H1 (cell line): Measurements from ENCODE around the gene PCSK4.

Source experiments
- BCL11A ChIP-seq, 2 experiments: IDR thresholded peaks; one replicate each; pipeline ENCODE4 v1.6.1; 2011; ENCODE audit warnings: low read depth in 2 of 2, low read length in 2 of 2, mild to moderate bottlenecking in 2 of 2
- CTCF ChIP-seq, 3 experiments: IDR thresholded peaks; 1 replicate in 2 of 3; 2 replicates in 1 of 3; pipeline versions ENCODE4 v1.5.1 to v1.6.1; 2011; ENCODE audit warnings: low read length in 3 of 3, mild to moderate bottlenecking in 3 of 3, inconsistent platforms in 2 of 3, low read depth in 1 of 3, moderate library complexity in 1 of 3; ENCODE audit not compliant: insufficient read depth in 1 of 3; ENCODE audit errors: control extremely low read depth in 1 of 3
- EP300 ChIP-seq, 2 experiments: IDR thresholded peaks; 1 replicate in 1 of 2; 2 replicates in 1 of 2; pipeline ENCODE4 v1.6.1; 2011 to 2012; ENCODE audit warnings: low read depth in 2 of 2, low read length in 2 of 2, mild to moderate bottlenecking in 2 of 2, borderline replicate concordance in 1 of 2, inconsistent platforms in 1 of 2, moderate library complexity in 1 of 2
- POLR2A ChIP-seq, 2 experiments: IDR thresholded peaks; 1 replicate in 1 of 2; 2 replicates in 1 of 2; pipeline ENCODE4 v1.6.1; 2011; ENCODE audit warnings: low read depth in 2 of 2, low read length in 2 of 2, mild to moderate bottlenecking in 2 of 2; ENCODE audit errors: control extremely low read depth in 1 of 2

DNA sequence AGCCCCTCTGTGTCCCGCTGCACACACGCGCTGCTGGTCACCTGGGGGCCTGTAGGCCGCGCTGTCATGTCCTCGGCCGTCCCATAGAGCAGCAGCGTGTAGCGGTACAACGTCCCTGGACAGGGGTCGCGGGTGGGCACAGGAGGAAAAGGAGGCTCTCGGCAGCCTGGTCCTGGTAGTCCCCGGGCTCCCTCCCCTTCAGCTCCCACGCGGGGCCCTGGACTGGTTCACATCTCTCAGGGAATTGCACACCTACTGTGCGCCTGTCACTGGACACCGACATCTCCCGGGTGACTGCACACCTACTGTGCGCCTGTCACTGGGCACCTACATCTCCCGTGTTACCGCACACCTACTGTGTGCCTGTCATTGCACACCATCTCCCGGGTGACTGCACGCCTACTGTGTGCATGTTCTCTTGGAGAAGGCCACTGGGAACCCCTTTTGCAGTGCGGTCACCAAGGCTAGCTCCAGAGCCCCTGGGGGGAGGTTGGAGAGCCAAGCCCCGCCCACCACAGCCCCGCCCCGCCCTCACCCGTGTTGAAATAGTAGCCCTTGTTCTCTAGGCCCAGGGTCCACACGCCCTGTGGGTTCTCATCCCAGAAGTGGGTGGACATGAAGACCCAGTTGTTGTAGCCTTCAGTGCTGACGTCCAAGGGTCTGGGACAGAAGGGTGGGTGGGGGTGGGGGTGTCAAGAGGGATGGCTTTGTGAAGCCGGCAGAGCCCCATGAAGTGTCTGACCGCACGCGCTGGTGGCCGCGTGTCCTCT is 7.6 kb downstream of the PCSK4 start:
- TF ChIP-seq POLR2A (IDR thresholded peaks at IDR 0.05; ENCODE audit: control extremely low read depth in 1 of 2, low read depth in 2 of 2, low read length in 2 of 2) (no peak), BCL11A (IDR thresholded peaks at IDR 0.05; ENCODE audit: low read depth in 2 of 2, low read length in 2 of 2) (no peak), EP300 (IDR thresholded peaks at IDR 0.05; ENCODE audit: borderline replicate concordance in 1 of 2, low read depth in 2 of 2, low read length in 2 of 2) (no peak), CTCF (IDR thresholded peaks at IDR 0.05; ENCODE audit: control extremely low read depth in 1 of 3, insufficient read depth in 1 of 3, low read depth in 1 of 3, low read length in 3 of 3) (no peak)
